Lower leg skin (tissue), 4 donors: ENCODE results near the gene GALNT14. TPM values are rescaled to one million over a fixed set of nuclear protein-coding genes. Genes with fewer than 3 reads are reported as not detected.

ENCODE experiments used
- DNase-seq, 2 donors: peaks; one replicate each; pipeline ENCODE4 v3.0.0-alpha.2; 2019; ENCODE audit warnings: low spot score in 2 of 2
- H3K4me3 ChIP-seq: fragments of 200-600 bp; sonication (generic); 2 replicates; pipeline ENCODE4 v1.5.1; 2017; ENCODE audit warnings: mild to moderate bottlenecking, low read depth; ENCODE audit not compliant: poor library complexity, severe bottlenecking
- POLR2A ChIP-seq, 2 donors: fragments of 450-650 bp; IDR thresholded peaks; one replicate each; pipeline ENCODE4 v1.6.1; 2016 to 2017; ENCODE audit warnings: antibody characterized with exemption in 2 of 2, mild to moderate bottlenecking in 1 of 2, moderate library complexity in 1 of 2
- WGBS, 2 donors: methylation state at CpG; one replicate each; pipeline ENCODE4 v1.1.5; 2018; 5-methylcytosine and 5-hydroxymethylcytosine counted together
- intact Hi-C: fragments of 100-400 bp; cut with DNase I; formaldehyde crosslinking; loops from one replicate; pipeline ENCODE4 v1.15.0; 2023; ENCODE audit warnings: low total_unique reads
- total RNA-seq, 4 donors: library from RNA; depleted of rRNA; stranded (reverse); fragments of >200 nt; gene quantifications; one replicate each; pipeline ENCODE4 v1.1.0, GENCODE V29; 2016
- TF ChIP-seq, protein P1 (sequence below), 3 donors: fragments of 450-650 bp; IDR thresholded peaks; one replicate each; pipeline ENCODE4 v1.5.1; 2016; ENCODE audit warnings: antibody characterized with exemption in 3 of 3, mild to moderate bottlenecking in 3 of 3, moderate library complexity in 2 of 3

Gene GALNT14
- total RNA-seq, 4 donors from 2014 or later = 2.5 to 6.2 (median 4.0) TPM

DNA sequence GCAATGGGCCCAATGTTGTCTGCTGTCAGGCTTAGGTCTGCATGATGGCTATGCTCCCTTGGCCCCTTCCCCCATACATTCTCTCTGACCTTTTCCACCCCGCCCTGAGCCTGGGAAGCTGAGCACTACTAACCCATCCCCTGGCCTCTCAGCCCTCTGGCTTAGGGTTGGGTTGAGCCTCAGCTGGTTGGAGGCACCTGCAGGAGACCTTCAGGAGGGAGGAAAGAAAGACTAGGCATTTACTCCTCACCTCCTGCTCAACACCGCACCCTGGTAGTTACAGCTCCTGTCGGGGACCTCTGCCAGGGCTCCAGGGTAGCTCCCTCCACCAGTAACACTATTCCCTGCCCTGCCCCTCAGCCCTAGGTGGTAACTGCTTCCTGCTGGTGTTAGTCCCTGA is 80.5 kb downstream of the GALNT14 start:
- TF ChIP-seq POLR2A (IDR thresholded peaks at IDR 0.05) = no peak
- TF ChIP-seq, protein P1, sequence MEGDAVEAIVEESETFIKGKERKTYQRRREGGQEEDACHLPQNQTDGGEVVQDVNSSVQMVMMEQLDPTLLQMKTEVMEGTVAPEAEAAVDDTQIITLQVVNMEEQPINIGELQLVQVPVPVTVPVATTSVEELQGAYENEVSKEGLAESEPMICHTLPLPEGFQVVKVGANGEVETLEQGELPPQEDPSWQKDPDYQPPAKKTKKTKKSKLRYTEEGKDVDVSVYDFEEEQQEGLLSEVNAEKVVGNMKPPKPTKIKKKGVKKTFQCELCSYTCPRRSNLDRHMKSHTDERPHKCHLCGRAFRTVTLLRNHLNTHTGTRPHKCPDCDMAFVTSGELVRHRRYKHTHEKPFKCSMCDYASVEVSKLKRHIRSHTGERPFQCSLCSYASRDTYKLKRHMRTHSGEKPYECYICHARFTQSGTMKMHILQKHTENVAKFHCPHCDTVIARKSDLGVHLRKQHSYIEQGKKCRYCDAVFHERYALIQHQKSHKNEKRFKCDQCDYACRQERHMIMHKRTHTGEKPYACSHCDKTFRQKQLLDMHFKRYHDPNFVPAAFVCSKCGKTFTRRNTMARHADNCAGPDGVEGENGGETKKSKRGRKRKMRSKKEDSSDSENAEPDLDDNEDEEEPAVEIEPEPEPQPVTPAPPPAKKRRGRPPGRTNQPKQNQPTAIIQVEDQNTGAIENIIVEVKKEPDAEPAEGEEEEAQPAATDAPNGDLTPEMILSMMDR (IDR thresholded peaks at IDR 0.05) = no peak
- peak in 1 of 2 donors; percentile 34 for DNase-seq
- H3K4me3 ChIP-seq = no peak overlapping the region
- intact Hi-C loops = no loop called here
- WGBS, 2 donors = 61 to 83% methylated on average over 3 of the region's 3 CpGs

DNA sequence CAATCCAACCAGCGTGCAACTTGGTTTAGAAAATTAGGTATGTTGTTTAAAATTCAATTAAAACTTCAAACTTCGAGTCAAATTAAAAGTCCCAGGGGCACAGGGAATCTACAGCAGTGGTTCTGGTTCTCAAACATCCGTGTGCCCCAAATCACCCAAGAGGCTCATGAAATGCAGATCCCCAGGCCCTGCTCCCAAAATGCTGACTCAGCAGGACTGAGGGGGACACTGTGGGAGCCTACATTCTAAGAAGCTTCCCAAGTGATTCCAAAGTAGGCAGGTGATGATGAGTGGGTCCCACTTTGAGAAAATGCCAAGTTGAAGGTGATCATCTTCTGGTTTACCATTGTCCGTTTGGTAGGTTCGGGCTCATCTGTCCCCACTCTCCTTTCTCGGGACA is 82.3 kb downstream of the GALNT14 start:
- intact Hi-C loops = no loop called here
- DNase-seq = no peak
- H3K4me3 ChIP-seq = no peak overlapping the region
- TF ChIP-seq, protein P1 (IDR thresholded peaks at IDR 0.05) = no peak
- no peak for TF ChIP-seq POLR2A (IDR thresholded peaks at IDR 0.05)
- WGBS, 2 donors = 91 to 92% methylated on average over 6 of the region's 6 CpGs

DNA sequence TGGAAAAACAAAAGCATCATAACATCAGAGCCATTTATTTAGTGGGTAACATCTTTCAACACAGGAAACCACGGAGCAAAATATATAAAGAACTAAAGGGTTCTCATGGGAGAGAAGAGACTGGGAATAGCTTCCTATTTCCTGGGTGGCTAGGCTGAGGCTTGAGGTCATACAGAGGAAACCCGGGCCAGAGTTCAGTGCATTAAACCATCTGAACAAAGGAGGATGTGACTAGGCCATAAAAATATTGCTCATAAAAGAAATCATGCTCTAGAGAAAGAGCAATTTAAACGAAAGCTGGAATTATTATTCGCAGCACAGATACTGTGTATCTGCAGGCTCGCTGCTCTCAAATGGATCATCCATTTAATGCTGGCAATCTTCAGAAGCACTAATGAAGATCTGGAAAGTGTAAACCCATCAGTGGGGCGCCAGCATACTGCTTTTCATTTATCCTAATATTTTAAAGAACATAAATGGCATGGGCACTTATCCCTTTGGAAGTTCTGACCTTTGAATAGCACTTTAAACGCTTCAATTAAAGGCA is 83.3 kb downstream of the GALNT14 start:
- 76 to 80% methylated on average over 7 of the region's 7 CpGs for WGBS, 2 donors
- TF ChIP-seq, protein P1 (IDR thresholded peaks at IDR 0.05) = no peak
- no peak for TF ChIP-seq POLR2A (IDR thresholded peaks at IDR 0.05)

DNA sequence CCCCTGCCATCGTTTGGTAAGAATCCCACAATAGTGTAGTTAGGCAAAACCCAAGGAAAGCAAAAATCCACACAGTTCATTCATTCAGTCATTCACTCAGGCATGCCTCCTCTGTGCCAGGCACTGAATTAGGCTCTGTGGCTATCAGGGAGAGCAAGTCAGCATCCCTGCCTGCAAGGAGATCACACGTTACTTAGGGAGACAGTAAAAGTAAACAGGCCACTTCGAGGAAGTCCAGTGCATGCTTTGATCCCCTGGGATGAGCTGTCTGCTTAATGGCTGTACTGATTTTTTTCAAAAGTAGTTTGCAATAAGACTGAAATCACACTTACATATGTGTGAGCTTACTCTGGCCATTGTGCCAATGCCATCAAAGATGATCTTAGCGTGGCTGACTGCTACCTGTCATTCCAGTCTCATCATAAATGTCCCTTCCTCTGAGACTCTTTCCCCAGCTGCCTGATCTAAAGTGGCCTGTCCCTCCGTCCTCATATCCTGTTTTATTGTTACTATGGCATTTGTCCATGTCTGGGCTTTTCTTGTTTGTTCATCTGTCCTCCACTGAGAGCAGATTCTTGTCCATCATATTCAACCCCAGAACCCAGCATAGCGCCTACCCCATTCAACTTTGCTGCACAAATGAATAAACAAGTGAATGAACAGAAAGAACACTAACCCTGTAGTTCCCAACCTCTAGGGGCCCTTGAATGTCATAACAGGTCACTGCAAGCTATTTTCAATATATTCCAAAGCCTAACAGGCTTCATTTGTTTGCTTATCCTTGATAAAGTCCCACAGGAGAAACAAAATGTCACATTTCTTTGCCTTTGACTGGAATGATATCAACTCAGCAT is 84.1 kb downstream of the GALNT14 start:
- TF ChIP-seq POLR2A (IDR thresholded peaks at IDR 0.05) = no peak
- TF ChIP-seq, protein P1 (IDR thresholded peaks at IDR 0.05) = no peak
- 74 to 76% methylated on average over 6 of the region's 6 CpGs for WGBS, 2 donors
- intact Hi-C loops = no loop called here
- no peak overlapping the region for H3K4me3 ChIP-seq
- DNase-seq = peak in 1 of 2 donors; percentile 34

More for the DNA sequence above, 83.3 kb downstream of the GALNT14 start:
- intact Hi-C loops = no loop called here
- no peak for DNase-seq
- no peak overlapping the region for H3K4me3 ChIP-seq

DNA sequence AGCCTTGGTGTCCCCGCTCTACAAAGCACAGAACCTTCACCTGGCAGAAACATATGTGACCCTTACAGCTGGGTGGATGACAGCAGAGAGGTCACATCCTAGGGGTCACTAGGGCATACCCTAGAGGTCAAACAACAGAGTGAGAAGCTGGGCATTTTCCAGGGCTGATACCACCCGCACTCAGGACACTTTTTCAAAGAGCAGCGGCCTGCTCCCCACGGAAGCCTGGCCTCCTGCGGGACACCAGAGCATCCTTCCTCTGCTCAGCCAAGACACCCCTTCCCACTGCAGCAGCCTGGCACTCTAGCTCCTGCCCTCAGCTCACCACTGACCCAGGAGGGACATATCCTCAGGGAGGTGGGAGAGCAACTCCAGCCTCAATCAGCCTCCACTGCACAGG is 86.0 kb downstream of the GALNT14 start:
- peak in 1 of 2 donors; percentile 60 for DNase-seq
- no peak for TF ChIP-seq POLR2A (IDR thresholded peaks at IDR 0.05)
- TF ChIP-seq, protein P1 (IDR thresholded peaks at IDR 0.05) = no peak
- 94 to 96% methylated on average over 5 of the region's 5 CpGs for WGBS, 2 donors
- no peak overlapping the region for H3K4me3 ChIP-seq
- intact Hi-C loops = no loop called here
